IMR-90 (cell line): ENCODE measurements around the gene KRT83. TPM values are rescaled to one million over a fixed set of nuclear protein-coding genes. Genes with fewer than 3 reads are reported as not detected.

ENCODE experiments used
- ATAC-seq: fragments of 200-7000 bp; cut with Tn5 transposase; 2 replicates; pipeline ENCODE4 v1.9.1; 2020; ENCODE audit warnings: low read depth, mild to moderate bottlenecking, moderate library complexity
- BruUV-seq: library from RNA; stranded (reverse); fragments of 400-500 nt; replicated peaks from 2 replicates; lab custom pipeline; 2021; lab: Mats Ljungman, UMichigan
- CTCF ChIA-PET: fragments of 300-600 bp; formaldehyde crosslinking; extraction: SDS; loops from one replicate; lab custom pipeline; 2021; ENCODE audit warnings: antibody characterized with exemption; lab: Yijun Ruan, JAX
- POLR2A ChIA-PET: fragments of 300-600 bp; sonication (Branson Sonifier 250); formaldehyde crosslinking; loops from one replicate; lab custom pipeline; 2022; ENCODE audit warnings: antibody characterized with exemption; ENCODE audit not compliant: unreplicated experiment; lab: Charles Lee
- DNase-seq: peaks from one replicate; pipeline ENCODE4 v3.0.0; 2013
- H2AFZ ChIP-seq: replicated peaks from 2 replicates; pipeline ENCODE3; 2013; ENCODE audit warnings: low read length, mild to moderate bottlenecking; ENCODE audit not compliant: poor library complexity
- H2AK5ac ChIP-seq: 2 replicates; pipeline ENCODE4 v1.6.1; 2013; ENCODE audit warnings: low read depth, low read length, inconsistent platforms
- H2AK9ac ChIP-seq: replicated peaks from 2 replicates; pipeline ENCODE3; 2013; ENCODE audit warnings: mild to moderate bottlenecking, low read depth, low read length, moderate library complexity; ENCODE audit not compliant: poor library complexity
- H2BK120ac ChIP-seq: 2 replicates; pipeline ENCODE4 v1.6.1; 2013; ENCODE audit warnings: low read depth, low read length, inconsistent platforms
- H2BK15ac ChIP-seq: 3 replicates; pipeline ENCODE4 v1.6.1; 2013; ENCODE audit warnings: low read depth, low read length, inconsistent platforms
- H2BK20ac ChIP-seq: 2 replicates; pipeline ENCODE4 v1.6.1; 2013; ENCODE audit warnings: low read depth, mild to moderate bottlenecking, inconsistent platforms, low read length, moderate library complexity
- H2BK5ac ChIP-seq: 2 replicates; pipeline ENCODE4 v1.6.1; 2013; ENCODE audit warnings: mild to moderate bottlenecking, low read depth, low read length, inconsistent platforms; ENCODE audit not compliant: poor library complexity, severe bottlenecking
- H3K14ac ChIP-seq: replicated peaks from 2 replicates; pipeline ENCODE4 v1.6.1; 2013; ENCODE audit warnings: low read depth, low read length, inconsistent platforms
- H3K18ac ChIP-seq: 2 replicates; pipeline ENCODE4 v1.6.1; 2013; ENCODE audit warnings: low read depth, low read length, control low read depth
- H3K23ac ChIP-seq: 2 replicates; pipeline ENCODE4 v1.6.1; 2013; ENCODE audit warnings: low read depth, low read length, inconsistent platforms
- H3K27ac ChIP-seq: 2 replicates; pipeline ENCODE4 v1.5.1; 2013; ENCODE audit warnings: mild to moderate bottlenecking, control low read depth, low read length; ENCODE audit not compliant: insufficient read depth
- H3K27me3 ChIP-seq: 2 replicates; pipeline ENCODE4 v1.6.1; 2013; ENCODE audit warnings: low read length; ENCODE audit not compliant: control insufficient read depth, insufficient read depth
- H3K36me3 ChIP-seq: 2 replicates; pipeline ENCODE4 v1.6.1; 2013; ENCODE audit warnings: low read length, mixed read lengths; ENCODE audit not compliant: control insufficient read depth, insufficient read depth
- H3K4ac ChIP-seq: 2 replicates; pipeline ENCODE4 v1.6.1; 2013; ENCODE audit warnings: low read depth, low read length, inconsistent platforms
- H3K4me1 ChIP-seq: 2 replicates; pipeline ENCODE4 v1.6.1; 2013; ENCODE audit warnings: low read length, mixed read lengths; ENCODE audit not compliant: control insufficient read depth, insufficient read depth
- H3K4me2 ChIP-seq: 2 replicates; pipeline ENCODE4 v1.6.1; 2013; ENCODE audit warnings: low read depth, mild to moderate bottlenecking, control low read depth, low read length, moderate library complexity
- H3K4me3 ChIP-seq: 2 replicates; pipeline ENCODE4 v1.5.1; 2013; ENCODE audit warnings: low read depth, mild to moderate bottlenecking, control low read depth, low read length, moderate library complexity; ENCODE audit not compliant: insufficient read depth
- H3K56ac ChIP-seq: 2 replicates; pipeline ENCODE4 v1.6.1; 2013; ENCODE audit warnings: low read length, inconsistent platforms; ENCODE audit not compliant: insufficient read depth; ENCODE audit errors: extremely low read depth
- H3K79me1 ChIP-seq, 2 experiments: 2 replicates each; pipeline ENCODE4 v1.6.1; 2013; ENCODE audit warnings: low read length in 2 of 2, inconsistent platforms in 1 of 2, low read depth in 1 of 2
- H3K9ac ChIP-seq: 2 replicates; pipeline ENCODE4 v1.6.1; 2013; ENCODE audit warnings: low read depth, low read length, control low read depth
- H3K9me1 ChIP-seq: 2 replicates; pipeline ENCODE4 v1.6.1; 2013; ENCODE audit warnings: low read length, inconsistent platforms; ENCODE audit not compliant: insufficient read depth
- H3K9me3 ChIP-seq: 2 replicates; pipeline ENCODE4 v1.6.1; 2013; ENCODE audit warnings: low read length; ENCODE audit not compliant: control insufficient read depth, insufficient read depth
- H4K20me1 ChIP-seq: 2 replicates; pipeline ENCODE4 v1.6.1; 2013; ENCODE audit warnings: low read length, inconsistent platforms; ENCODE audit not compliant: insufficient read depth
- H4K5ac ChIP-seq: 2 replicates; pipeline ENCODE4 v1.6.1; 2013; ENCODE audit warnings: mild to moderate bottlenecking, low read depth, low read length, control low read depth
- H4K8ac ChIP-seq, 2 experiments: 2 replicates each; pipeline ENCODE4 v1.6.1; 2013; ENCODE audit warnings: low read depth in 2 of 2, low read length in 2 of 2, control low read depth in 1 of 2, inconsistent platforms in 1 of 2
- H4K91ac ChIP-seq: 2 replicates; pipeline ENCODE4 v1.6.1; 2013; ENCODE audit warnings: low read depth, low read length, inconsistent platforms; ENCODE audit not compliant: insufficient read depth
- RFX5 ChIP-seq: IDR thresholded peaks from 2 replicates; pipeline ENCODE4 v1.8.0; 2012; ENCODE audit warnings: low read depth, mild to moderate bottlenecking, low read length, moderate library complexity
- WGBS, 2 experiments: methylation state at CpG; one replicate each; pipeline versions ENCODE4 v1.1.5 to v1.1.7; 2013; ENCODE audit warnings: missing lambda C conversion rate in 2 of 2; ENCODE audit not compliant: insufficient read length in 1 of 2; ENCODE audit errors: extremely low coverage in 2 of 2; 5-methylcytosine and 5-hydroxymethylcytosine counted together
- dilution Hi-C: fragments of 300-500 bp; cut with HindIII; formaldehyde crosslinking; loops from one replicate; pipeline ENCODE4 v1.14.3; 2018; ENCODE audit warnings: low sequenced_read_pairs; ENCODE audit not compliant: unreplicated experiment
- in situ Hi-C: fragments of 300-500 bp; cut with MboI; formaldehyde crosslinking; loops from 3 replicates; pipeline ENCODE4 v1.14.3; 2019; ENCODE audit warnings: low sequenced_read_pairs, inconsistent platforms, mixed read lengths
- intact Hi-C: fragments of 100-400 bp; cut with micrococcal nuclease; formaldehyde crosslinking; loops from 2 replicates; pipeline ENCODE4 v1.10.0; 2022
- polyA plus RNA-seq, 3 experiments: library from polyadenylated mRNA; depleted of rRNA; stranded (reverse); fragments of >200 nt; gene quantifications; 2 replicates each; pipeline ENCODE4 v1.2.3, GENCODE V29; 2012; ENCODE audit warnings: low replicate concordance in 1 of 3
- total RNA-seq: library from RNA; depleted of rRNA; stranded (reverse); fragments of >200 nt; gene quantifications from 2 replicates; pipeline ENCODE4 v1.2.3, GENCODE V29; 2012

The KRT83 gene
- total and polyA plus RNA-seq, 2 of the 4 experiments (the other 2 are of a cell fraction): not detected

DNA sequence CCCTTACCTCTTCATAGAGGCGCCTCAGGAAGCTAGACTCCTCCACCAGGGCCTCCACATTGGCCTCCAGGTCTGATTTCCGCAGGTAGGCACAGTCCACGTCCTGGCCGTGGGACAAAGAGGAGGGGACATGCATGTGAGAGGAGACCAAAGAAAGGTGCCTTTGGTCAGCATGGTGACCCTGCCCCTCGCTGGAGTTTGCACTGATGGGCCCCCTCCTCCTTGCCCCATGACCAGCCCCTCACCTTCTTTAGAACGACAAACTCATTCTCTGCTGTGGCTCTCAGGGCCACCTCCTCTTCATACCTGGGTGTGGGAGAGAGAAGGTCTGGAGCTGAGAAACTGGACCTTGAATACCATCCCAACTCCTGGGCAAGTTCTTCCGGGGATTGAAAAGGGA is 42.9 kb upstream of the KRT83 start:
- H2AFZ ChIP-seq: peak overlapping the region; percentile 11
- no peak for ATAC-seq
- no peak overlapping the region for H4K91ac ChIP-seq
- WGBS, 2 experiments: 100% methylated on average over 1 of the region's 7 CpGs; no CpG with 5 or more reads in 1 of the 2 experiments
- H4K8ac ChIP-seq: no peak overlapping the region
- no peak overlapping the region for H3K4me3 ChIP-seq
- DNase-seq: no peak
- peaks cover 65% of the 10 kb centered on the region for H3K27me3 ChIP-seq
- dilution Hi-C loops: no loop called here
- no peaks in the 10 kb centered on the region for H3K79me1 ChIP-seq
- H2AK9ac ChIP-seq: no peak overlapping the region
- no peak overlapping the region for H3K23ac ChIP-seq
- no peak overlapping the region for H3K4me2 ChIP-seq
- H3K18ac ChIP-seq: no peak overlapping the region
- intact Hi-C loops: no loop called here
- H4K20me1 ChIP-seq: no peaks in the 10 kb centered on the region
- BruUV-seq: no TSS peak
- H3K9me1 ChIP-seq: peaks cover 3% of the 10 kb centered on the region; the same call in 1 of the 2 replicates
- H3K4ac ChIP-seq: no peak overlapping the region
- no peak overlapping the region for H2AK5ac ChIP-seq
- H2BK15ac ChIP-seq: no peak overlapping the region
- in situ Hi-C loops: no loop called here
- no peaks in the 10 kb centered on the region for H3K36me3 ChIP-seq
- H3K27ac ChIP-seq: no peak overlapping the region
- H4K5ac ChIP-seq: no peak overlapping the region
- H3K9me3 ChIP-seq: no peaks in the 10 kb centered on the region
- H2BK120ac ChIP-seq: no peak overlapping the region
- no peaks in the 10 kb centered on the region for H3K4me1 ChIP-seq
- H3K14ac ChIP-seq: no peak overlapping the region
- no peak for TF ChIP-seq RFX5
- H3K56ac ChIP-seq: no peak overlapping the region
- H3K9ac ChIP-seq: no peak overlapping the region
- H2BK20ac ChIP-seq: no peak overlapping the region
- ChIA-PET CTCF (no interaction called here), POLR2A (no interaction called here)
- no peak overlapping the region for H2BK5ac ChIP-seq
